HepG2 (cell line): Measurements from ENCODE around the gene BCAS3. TPM values are rescaled to one million over a fixed set of nuclear protein-coding genes. Genes with fewer than 3 reads are reported as not detected.

Experiments used
- ARHGAP35 ChIP-seq: sonication (generic); formaldehyde crosslinking; IDR thresholded peaks from 2 replicates; pipeline ENCODE4 v1.9.0; 2022; ENCODE audit warnings: mild to moderate bottlenecking, inconsistent platforms, moderate library complexity, missing genetic modification reagents, borderline replicate concordance
- NRL ChIP-seq: sonication (generic); formaldehyde crosslinking; IDR thresholded peaks from 2 replicates; pipeline ENCODE4 v1.5.0; 2020; ENCODE audit warnings: missing genetic modification reagents, mild to moderate bottlenecking, moderate library complexity, borderline replicate concordance
- PHF8 ChIP-seq: sonication (generic); formaldehyde crosslinking; IDR thresholded peaks from 2 replicates; pipeline ENCODE4 v1.5.0; 2020; ENCODE audit warnings: missing genetic modification reagents
- SAP130 ChIP-seq: IDR thresholded peaks from 2 replicates; pipeline ENCODE4 v1.6.1; 2016; ENCODE audit warnings: low read depth
- ZNF558 ChIP-seq: sonication (generic); formaldehyde crosslinking; IDR thresholded peaks from 2 replicates; pipeline ENCODE4 v1.9.0; 2022; ENCODE audit warnings: mild to moderate bottlenecking, missing genetic modification reagents, borderline replicate concordance
- ZNF879 ChIP-seq: sonication (generic); formaldehyde crosslinking; IDR thresholded peaks from 2 replicates; pipeline ENCODE4 v1.8.1; 2023; ENCODE audit warnings: missing genetic modification reagents
- polyA plus RNA-seq, 8 experiments: library from polyadenylated mRNA; depleted of rRNA in 3 of 8; stranded (reverse) in 7 of 8; unstranded in 1 of 8; fragments of >200 nt; fragmentation: Illumina TruSeq in 4 of 8; extraction: Trizol in 4 of 8; gene quantifications; 2 replicates each; pipeline versions ENCODE4 v1.2.1 to v1.2.3, GENCODE V29; 2011 to 2016; ENCODE audit warnings: low read depth in 4 of 8, missing spikeins in 1 of 8, mixed read lengths in 1 of 8; ENCODE audit not compliant: insufficient read depth in 1 of 8
- total RNA-seq, 5 experiments: library from RNA; depleted of rRNA; stranded (reverse); fragments of >200 nt; fragmentation: Illumina TruSeq; extraction: Trizol; gene quantifications; 2 replicates each; pipeline ENCODE4 v1.2.3, GENCODE V29; 2016; ENCODE audit warnings: low read depth in 1 of 5
- TF ChIP-seq, protein P1 (sequence below): sonication (generic); formaldehyde crosslinking; IDR thresholded peaks from 2 replicates; pipeline ENCODE4 v1.4.0; 2020; ENCODE audit warnings: missing genetic modification reagents, borderline replicate concordance
- TF ChIP-seq, protein P2 (sequence below): sonication (generic); formaldehyde crosslinking; IDR thresholded peaks from 2 replicates; pipeline ENCODE4 v1.4.0; 2020; ENCODE audit warnings: mild to moderate bottlenecking, missing genetic modification reagents
- TF ChIP-seq, protein P3 (sequence below): IDR thresholded peaks from 2 replicates; pipeline ENCODE4 v1.6.1; 2016; ENCODE audit warnings: missing compliant biosample characterization, missing genetic modification reagents, borderline replicate concordance
- TF ChIP-seq, protein P4 (sequence below): sonication (generic); formaldehyde crosslinking; IDR thresholded peaks from 2 replicates; pipeline ENCODE4 v1.5.0; 2020; ENCODE audit warnings: missing genetic modification reagents
- TF ChIP-seq, protein P5 (sequence below): IDR thresholded peaks from 2 replicates; pipeline ENCODE4 v1.6.1; 2016; ENCODE audit warnings: mild to moderate bottlenecking

Gene BCAS3
- total and polyA plus RNA-seq, 2 of the 13 experiments (the other 11 are each of a cell fraction or from before 2014, with no cell fraction given), result 10.7 to 11.2 TPM

DNA sequence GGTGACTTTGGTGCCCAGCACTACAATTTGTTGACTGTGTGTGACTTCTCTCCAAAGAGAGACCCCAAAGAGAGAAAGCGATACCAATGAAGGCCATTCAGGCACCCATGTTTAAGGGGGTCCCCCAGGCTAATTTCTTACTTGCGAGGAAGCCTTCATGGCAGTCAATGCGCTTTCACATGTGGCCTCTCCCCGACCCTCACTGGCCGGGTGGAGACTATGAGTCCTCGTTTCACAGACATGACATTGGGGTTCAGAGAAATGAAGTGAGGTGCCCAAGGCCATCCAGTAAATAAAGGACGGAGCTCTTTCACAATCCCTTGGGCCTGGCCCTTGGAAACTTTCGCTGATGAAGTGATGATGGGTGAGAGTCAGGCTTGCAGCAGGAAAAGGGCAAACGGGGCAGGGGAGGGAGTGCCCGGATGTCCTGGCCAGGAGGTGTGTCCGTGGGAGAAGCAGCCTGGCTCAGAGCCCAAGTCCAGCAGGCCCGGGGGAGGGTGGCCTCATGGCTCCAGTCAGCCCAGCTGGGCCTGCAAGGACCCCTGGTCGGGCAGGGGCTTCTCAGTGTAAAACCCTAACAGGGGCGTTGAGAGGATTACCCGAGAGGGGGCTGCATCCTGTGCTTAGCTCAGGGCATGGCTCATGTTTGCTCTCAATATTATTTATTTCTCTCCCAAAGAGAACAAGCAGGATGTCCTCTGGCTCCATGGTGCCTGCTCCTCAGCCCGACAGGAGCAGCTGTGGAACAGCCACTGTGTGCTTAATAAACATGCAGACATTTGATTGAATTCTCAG is 736.7 kb downstream of the BCAS3 start (continued):
- TF ChIP-seq, protein P1, sequence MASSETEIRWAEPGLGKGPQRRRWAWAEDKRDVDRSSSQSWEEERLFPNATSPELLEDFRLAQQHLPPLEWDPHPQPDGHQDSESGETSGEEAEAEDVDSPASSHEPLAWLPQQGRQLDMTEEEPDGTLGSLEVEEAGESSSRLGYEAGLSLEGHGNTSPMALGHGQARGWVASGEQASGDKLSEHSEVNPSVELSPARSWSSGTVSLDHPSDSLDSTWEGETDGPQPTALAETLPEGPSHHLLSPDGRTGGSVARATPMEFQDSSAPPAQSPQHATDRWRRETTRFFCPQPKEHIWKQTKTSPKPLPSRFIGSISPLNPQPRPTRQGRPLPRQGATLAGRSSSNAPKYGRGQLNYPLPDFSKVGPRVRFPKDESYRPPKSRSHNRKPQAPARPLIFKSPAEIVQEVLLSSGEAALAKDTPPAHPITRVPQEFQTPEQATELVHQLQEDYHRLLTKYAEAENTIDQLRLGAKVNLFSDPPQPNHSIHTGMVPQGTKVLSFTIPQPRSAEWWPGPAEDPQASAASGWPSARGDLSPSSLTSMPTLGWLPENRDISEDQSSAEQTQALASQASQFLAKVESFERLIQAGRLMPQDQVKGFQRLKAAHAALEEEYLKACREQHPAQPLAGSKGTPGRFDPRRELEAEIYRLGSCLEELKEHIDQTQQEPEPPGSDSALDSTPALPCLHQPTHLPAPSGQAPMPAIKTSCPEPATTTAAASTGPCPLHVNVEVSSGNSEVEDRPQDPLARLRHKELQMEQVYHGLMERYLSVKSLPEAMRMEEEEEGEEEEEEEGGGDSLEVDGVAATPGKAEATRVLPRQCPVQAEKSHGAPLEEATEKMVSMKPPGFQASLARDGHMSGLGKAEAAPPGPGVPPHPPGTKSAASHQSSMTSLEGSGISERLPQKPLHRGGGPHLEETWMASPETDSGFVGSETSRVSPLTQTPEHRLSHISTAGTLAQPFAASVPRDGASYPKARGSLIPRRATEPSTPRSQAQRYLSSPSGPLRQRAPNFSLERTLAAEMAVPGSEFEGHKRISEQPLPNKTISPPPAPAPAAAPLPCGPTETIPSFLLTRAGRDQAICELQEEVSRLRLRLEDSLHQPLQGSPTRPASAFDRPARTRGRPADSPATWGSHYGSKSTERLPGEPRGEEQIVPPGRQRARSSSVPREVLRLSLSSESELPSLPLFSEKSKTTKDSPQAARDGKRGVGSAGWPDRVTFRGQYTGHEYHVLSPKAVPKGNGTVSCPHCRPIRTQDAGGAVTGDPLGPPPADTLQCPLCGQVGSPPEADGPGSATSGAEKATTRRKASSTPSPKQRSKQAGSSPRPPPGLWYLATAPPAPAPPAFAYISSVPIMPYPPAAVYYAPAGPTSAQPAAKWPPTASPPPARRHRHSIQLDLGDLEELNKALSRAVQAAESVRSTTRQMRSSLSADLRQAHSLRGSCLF (CRISPR knock-in tag), result no peak
- TF ChIP-seq ZNF558 (no peak), ARHGAP35 (CRISPR knock-in tag) (no peak), NRL (CRISPR knock-in tag) (no peak), ZNF879 (CRISPR knock-in tag) (no peak), SAP130 (CRISPR knock-in tag) (peak; percentile 30; the same call in 1 of the 2 replicates), PHF8 (CRISPR knock-in tag) (peak; percentile 17; the same call in 1 of the 2 replicates)
- TF ChIP-seq, protein P2, sequence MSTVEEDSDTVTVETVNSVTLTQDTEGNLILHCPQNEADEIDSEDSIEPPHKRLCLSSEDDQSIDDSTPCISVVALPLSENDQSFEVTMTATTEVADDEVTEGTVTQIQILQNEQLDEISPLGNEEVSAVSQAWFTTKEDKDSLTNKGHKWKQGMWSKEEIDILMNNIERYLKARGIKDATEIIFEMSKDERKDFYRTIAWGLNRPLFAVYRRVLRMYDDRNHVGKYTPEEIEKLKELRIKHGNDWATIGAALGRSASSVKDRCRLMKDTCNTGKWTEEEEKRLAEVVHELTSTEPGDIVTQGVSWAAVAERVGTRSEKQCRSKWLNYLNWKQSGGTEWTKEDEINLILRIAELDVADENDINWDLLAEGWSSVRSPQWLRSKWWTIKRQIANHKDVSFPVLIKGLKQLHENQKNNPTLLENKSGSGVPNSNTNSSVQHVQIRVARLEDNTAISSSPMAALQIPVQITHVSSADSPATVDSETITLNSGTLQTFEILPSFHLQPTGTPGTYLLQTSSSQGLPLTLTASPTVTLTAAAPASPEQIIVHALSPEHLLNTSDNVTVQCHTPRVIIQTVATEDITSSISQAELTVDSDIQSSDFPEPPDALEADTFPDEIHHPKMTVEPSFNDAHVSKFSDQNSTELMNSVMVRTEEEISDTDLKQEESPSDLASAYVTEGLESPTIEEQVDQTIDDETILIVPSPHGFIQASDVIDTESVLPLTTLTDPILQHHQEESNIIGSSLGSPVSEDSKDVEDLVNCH, result no peak
- TF ChIP-seq, protein P3, sequence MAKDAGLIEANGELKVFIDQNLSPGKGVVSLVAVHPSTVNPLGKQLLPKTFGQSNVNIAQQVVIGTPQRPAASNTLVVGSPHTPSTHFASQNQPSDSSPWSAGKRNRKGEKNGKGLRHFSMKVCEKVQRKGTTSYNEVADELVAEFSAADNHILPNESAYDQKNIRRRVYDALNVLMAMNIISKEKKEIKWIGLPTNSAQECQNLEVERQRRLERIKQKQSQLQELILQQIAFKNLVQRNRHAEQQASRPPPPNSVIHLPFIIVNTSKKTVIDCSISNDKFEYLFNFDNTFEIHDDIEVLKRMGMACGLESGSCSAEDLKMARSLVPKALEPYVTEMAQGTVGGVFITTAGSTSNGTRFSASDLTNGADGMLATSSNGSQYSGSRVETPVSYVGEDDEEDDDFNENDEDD, result peak; percentile 26; the same call in 1 of the 2 replicates
- TF ChIP-seq, protein P4, sequence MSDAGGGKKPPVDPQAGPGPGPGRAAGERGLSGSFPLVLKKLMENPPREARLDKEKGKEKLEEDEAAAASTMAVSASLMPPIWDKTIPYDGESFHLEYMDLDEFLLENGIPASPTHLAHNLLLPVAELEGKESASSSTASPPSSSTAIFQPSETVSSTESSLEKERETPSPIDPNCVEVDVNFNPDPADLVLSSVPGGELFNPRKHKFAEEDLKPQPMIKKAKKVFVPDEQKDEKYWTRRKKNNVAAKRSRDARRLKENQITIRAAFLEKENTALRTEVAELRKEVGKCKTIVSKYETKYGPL (CRISPR knock-in tag), result no peak
- TF ChIP-seq, protein P5, sequence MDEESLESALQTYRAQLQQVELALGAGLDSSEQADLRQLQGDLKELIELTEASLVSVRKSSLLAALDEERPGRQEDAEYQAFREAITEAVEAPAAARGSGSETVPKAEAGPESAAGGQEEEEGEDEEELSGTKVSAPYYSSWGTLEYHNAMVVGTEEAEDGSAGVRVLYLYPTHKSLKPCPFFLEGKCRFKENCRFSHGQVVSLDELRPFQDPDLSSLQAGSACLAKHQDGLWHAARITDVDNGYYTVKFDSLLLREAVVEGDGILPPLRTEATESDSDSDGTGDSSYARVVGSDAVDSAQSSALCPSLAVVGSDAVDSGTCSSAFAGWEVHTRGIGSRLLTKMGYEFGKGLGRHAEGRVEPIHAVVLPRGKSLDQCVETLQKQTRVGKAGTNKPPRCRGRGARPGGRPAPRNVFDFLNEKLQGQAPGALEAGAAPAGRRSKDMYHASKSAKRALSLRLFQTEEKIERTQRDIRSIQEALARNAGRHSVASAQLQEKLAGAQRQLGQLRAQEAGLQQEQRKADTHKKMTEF (CRISPR knock-in tag), result peak; percentile 33; the same call in 1 of the 2 replicates
- TF ChIP-seq, all 625 proteins: peak for 72
